GM20000 (cell line): ENCODE results near the gene HS6ST2.

Source experiments
- DNase-seq: peaks from one replicate; pipeline ENCODE4 v3.0.0; 2012; ENCODE audit warnings: low spot score
- TF ChIP-seq, protein P1 (sequence below): IDR thresholded peaks from 2 replicates; pipeline ENCODE4 v1.5.1; 2012; ENCODE audit warnings: mild to moderate bottlenecking, control low read depth; ENCODE audit errors: extremely low read depth, missing control alignments

Gene HS6ST2

GRCh38 chrX:132742246-132742645, 216.2 kb downstream of the HS6ST2 start:
- no peak for DNase-seq
- TF ChIP-seq, protein P1, sequence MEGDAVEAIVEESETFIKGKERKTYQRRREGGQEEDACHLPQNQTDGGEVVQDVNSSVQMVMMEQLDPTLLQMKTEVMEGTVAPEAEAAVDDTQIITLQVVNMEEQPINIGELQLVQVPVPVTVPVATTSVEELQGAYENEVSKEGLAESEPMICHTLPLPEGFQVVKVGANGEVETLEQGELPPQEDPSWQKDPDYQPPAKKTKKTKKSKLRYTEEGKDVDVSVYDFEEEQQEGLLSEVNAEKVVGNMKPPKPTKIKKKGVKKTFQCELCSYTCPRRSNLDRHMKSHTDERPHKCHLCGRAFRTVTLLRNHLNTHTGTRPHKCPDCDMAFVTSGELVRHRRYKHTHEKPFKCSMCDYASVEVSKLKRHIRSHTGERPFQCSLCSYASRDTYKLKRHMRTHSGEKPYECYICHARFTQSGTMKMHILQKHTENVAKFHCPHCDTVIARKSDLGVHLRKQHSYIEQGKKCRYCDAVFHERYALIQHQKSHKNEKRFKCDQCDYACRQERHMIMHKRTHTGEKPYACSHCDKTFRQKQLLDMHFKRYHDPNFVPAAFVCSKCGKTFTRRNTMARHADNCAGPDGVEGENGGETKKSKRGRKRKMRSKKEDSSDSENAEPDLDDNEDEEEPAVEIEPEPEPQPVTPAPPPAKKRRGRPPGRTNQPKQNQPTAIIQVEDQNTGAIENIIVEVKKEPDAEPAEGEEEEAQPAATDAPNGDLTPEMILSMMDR = no peak

- no peak for DNase-seq
- TF ChIP-seq, protein P1 = no peak
Observed at GRCh38 chrX:132741689-132742088, 216.7 kb downstream of the HS6ST2 start.

DNA sequence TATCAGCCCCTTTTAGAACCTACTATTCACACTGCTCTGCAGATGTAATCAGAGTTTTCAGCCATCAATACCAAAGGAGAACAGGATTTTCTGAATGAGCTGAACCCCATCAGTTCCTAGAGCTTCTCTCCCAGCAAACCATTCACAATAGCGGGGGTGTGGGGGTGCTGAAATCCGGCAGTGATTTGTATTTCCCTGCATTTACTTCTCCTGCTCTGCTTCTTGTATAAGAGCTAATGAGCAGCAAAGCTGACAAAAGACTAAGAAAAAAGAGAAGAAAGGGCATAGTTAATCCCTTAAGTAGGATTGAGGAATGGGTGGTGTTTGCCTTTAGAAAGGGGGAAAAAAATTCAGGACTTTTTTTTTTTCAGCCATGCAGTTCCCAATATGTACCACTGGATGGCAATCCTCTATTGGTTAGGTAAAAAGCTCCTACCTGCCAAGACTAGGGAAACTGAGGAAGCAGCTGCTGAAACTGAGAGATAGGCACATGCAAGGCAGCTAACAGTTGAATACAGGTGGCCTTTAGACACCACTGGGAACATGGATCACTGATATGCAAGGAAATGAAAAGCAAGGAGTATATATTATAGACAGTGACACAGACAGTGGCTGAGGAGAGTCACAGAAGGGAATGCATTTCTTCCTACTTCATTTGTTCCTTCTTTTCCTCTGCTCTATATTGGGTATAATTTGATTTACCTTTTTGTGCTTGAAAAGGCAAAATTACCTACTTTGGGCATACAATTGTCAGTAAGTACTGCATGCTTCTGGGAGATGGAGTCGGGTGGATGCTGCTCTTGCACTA, 217.9 kb downstream of the HS6ST2 start:
- DNase-seq = no peak
- TF ChIP-seq, protein P1 = no peak

- DNase-seq = no peak
- TF ChIP-seq, protein P1 = no peak
Observed at GRCh38 chrX:132738951-132739350, 219.5 kb downstream of the HS6ST2 start.

DNA sequence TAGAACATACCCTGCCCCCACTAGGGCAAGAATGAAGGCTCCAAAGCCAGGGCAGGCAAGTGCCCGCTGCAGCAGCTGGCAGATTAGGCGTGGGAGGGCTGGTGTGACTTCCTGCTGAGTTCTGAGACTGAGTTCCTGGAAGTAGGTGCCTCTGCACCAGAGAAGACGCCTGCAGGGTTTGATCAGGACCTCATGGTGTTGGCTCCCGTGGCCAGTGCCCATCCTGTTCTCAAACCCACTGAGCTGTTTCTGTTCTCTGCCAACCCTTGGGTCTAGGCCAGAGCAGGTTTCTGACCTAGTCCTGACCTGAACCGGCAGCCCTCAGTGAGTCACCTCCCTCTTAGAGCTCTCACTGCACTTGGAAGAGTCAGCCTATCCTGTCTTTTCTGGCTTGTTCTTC, 220.7 kb downstream of the HS6ST2 start:
- DNase-seq = no peak
- TF ChIP-seq, protein P1 = no peak

- no peak for DNase-seq
Observed at GRCh38 chrX:132732236-132732635, 226.2 kb downstream of the HS6ST2 start.

DNA sequence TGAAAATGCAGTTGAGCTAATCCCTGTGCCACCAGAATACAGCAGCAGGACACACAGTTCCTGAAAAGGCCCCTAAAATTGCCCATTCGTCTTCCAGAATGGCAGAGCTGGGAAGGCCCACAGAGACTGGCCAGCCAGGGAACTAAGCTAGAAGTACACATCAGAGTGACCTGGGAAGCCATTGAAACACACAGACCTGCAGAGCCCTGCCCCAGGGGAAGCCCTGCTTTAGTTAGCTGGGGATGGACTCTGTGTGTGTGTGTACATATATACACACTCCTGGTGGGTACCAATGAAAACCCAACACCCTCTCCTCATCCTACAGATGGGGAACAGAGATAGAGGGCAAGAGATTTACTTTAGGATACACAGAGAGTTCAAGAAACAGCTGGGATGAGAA, 227.7 kb downstream of the HS6ST2 start:
- no peak for DNase-seq
- TF ChIP-seq, protein P1 = no peak

More at GRCh38 chrX:132732236-132732635, 226.2 kb downstream of the HS6ST2 start:
- TF ChIP-seq, protein P1 = no peak
